GM19372 (cell line): ENCODE data around the gene GXYLT1.
"Not testable (repeated sequence)": the region's sequence is repeated elsewhere in the genome, so short reads cannot be mapped to it uniquely, and the experiment has no call there.

Experiments used
- ATAC-seq: cut with Tn5 transposase; IDR thresholded peaks from one replicate; pipeline ENCODE4 v1.9.1; 2021; ENCODE audit warnings: mild to moderate bottlenecking, low read depth, moderate library complexity; ENCODE audit not compliant: unreplicated experiment

Gene GXYLT1, protein sequence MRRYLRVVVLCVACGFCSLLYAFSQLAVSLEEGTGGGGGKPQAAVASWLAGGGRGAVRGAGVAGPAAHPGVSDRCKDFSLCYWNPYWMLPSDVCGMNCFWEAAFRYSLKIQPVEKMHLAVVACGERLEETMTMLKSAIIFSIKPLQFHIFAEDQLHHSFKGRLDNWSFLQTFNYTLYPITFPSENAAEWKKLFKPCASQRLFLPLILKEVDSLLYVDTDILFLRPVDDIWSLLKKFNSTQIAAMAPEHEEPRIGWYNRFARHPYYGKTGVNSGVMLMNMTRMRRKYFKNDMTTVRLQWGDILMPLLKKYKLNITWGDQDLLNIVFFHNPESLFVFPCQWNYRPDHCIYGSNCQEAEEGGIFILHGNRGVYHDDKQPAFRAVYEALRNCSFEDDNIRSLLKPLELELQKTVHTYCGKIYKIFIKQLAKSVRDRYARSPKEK

DNA sequence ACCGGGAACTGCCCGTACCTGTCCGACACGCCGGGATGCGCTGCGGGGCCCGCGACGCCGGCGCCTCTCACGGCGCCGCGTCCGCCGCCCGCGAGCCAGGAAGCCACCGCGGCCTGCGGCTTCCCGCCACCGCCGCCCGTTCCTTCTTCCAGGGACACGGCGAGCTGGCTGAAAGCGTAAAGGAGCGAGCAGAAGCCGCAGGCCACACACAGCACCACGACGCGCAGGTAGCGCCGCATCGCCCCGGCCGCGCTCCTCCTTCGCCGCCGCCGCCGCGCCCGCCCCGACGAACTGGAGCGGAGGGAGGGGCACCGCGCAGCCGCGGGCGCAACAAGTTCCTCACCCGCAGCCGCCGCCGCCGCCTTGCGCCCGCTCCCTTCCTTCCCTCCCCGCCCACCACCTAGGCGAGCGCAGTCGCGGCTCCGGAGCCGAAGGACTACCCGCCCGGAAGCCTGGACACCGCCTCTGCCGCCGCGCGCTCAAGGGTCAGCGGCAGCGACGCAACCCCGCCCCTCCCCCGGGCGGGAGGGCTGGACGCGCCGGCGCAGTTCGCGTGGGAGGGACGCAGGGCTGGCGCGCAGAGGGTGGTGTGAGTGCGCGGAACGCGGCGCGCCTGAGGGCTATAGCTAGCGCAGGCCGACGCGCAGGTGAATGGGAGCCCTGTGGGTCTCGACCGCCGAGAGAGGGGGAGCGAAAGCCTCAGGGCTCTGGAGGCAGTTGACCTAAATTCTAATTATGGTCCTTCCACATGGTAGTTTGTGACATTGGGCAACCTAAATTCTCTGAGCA is at the start of gene GXYLT1:
Gene GXYLT1 (minus strand): TSS at position 467 of the 789 bp plus-strand sequence. CDS start 228 bp downstream, at position 239.
- ATAC-seq, result peak; percentile 89

DNA sequence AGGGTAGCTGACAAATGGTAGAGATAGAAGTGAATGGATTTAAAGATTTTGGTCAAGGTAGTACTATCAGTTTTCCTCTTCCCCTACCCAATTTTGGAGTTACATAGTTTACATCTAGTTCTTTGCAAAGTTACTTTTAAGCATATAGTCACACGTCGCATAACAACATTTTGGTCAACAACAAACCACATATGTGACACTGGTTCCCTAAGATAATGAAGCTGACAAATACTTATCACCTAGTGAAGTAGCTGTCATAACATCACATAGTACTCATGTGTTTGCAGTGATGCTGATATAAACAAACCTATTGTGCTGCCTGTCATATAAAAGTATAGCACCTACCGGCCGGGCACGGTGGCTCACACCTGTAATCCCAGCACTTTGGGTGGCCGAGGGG is 48.0 kb upstream of the GXYLT1 start:
- ATAC-seq, result no peak

DNA sequence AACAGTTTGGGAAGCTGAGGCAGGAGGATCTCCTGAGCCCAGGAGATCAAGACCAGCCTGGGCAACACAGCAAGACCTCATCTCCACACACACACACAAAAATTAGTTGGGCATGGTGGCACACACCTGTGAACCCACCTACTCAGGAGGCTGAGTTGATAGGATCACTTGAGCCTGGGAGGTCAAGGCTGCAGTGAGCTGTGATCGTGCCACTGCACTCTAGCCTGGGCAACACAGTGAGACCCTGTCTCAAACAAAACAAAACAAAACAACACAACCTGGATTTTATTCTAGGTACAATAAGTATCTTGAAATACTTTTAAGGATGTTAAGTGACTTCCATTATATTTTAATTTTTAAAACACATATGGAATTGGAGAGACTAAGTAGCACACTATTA is 47.6 kb upstream of the GXYLT1 start:
- no peak for ATAC-seq

DNA sequence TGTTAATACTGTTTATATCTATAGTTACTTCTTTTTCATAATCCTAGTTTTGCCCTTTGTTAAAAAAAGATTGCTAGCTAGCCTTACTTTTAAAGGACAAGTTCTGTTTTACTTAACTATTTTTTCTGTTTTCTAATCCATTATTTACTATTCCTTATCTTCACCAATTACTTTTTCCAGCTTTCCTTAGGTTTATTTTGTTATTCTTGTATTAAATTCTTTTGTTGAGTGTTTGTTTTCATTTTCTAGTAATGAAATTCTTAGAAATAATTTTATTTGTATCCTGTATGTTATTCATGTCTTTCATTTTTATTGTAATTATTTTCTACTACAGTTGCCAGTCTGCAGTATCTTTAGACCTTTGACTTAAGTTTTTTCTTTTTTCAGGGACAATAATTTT is 45.7 kb upstream of the GXYLT1 start:
- ATAC-seq, result no peak

DNA sequence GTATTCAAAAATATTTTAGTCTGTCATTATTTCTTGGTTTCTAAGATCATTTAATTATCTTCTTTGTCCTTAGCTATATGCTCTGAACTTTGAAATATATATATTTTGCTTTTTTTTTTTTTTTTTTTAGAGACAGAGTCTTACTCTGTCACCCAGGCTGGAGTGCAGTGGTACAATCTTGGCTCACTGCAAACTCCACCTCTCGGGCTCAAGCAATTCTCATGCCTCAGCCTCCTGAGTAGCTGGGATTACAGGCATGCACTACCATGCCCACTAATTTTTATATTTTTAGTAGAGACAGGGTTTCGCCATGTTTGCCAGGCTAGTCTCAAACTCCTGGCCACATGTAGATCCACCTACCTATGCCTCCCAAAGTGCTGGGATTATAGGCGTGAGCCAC is 43.6 kb upstream of the GXYLT1 start:
- ATAC-seq, result not testable (repeated sequence)

DNA sequence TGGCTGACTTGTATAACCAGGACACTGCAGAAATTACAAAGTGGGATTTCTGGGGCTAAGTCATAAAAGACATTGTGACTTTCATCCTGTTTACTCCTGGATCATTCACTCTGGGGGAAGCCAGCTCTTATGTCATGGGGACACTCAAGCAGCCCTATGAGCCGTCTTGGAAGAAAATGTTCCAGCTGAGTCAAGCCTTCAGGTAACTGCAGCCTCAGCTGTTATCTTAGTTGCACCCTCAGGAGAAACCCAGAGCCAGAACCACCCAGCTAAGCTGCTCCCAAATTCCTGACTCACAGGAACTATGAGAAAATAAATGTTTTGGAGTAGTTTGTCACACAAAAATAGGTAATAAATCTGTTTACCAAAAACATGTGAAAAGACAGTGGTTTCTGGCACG is 43.1 kb upstream of the GXYLT1 start:
- no peak for ATAC-seq

DNA sequence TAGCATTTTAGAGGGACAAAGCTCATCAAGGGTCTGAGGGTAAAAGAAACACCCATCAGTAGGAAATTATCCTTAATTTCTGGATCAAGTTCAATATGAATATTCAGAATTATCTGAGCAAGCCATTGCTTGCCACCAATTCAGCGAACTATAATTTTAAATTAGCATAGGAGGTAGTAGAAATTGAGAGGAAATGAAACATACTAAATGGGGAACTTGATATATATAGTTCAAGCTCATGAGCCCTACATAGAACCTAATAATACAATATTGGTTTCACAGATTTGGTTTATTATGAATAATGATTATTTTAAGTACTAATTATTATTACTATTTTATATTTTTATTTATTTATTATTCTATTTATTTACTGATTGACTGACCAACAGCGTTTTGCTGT is 42.1 kb upstream of the GXYLT1 start:
- peak; percentile 69 for ATAC-seq

DNA sequence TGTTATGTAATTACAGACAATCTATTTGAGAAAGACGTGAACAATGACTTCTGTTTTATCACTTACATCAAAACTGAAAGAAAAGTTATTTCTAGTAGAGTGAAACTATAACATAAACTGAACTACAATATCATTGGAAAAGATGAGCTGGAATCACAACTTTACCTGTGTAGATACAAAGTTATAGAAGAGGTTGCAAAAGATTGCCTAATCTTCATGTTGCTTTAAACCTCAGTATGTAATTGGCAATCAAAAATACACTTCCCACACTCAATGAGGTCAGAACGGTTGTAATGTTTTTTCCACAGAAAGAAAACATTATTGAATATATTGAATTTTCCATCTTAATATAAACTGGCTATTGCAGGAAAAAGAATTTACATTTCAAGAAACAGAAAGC is 37.7 kb upstream of the GXYLT1 start:
- ATAC-seq, result no peak

DNA sequence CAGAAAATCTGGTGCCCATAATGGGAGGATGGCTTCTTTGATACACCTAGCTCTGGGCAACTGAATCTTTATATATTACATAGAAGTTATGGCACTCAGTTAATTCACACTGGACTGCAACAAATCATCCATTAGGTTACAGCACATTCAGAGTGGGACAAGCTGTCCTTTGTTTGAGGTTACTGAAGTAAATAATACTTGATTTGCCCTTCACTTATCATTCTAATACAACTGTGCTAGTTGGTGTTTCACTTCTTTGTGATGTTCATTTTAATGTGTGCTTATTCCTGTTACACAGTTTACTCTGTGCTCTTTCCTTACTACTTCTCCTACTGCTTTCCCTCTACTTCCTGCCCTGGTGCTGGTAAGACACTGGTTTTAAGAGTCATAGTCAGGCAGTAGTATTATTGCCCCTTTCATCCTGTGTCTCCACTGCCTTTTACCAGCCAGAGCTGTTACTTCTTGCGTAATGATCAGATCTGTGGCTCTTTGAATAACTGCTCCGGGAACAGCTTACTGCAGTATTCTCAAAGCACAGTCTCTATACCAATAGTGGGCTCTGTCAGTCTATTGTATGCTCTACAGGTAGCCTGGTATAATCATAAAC is 36.4 kb upstream of the GXYLT1 start:
- ATAC-seq, result no peak

DNA sequence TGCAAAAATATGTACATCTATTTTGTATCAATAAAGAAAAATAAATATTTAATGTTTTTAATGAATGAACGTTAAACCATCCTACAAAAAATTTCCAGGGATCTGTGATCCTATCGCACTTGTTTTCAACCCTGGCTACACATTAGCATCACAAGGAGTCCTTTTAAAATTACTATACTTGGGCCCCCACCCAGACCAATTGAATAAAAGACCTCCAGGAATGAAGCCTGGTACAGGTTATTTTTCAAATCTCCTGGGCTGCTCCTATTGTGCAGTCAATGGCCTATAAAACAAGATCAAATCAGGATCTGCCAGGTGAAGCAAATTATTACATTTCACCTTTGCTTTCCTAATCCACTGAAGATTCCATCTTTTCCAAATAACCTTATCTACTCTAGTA is 33.4 kb upstream of the GXYLT1 start:
- no peak for ATAC-seq

DNA sequence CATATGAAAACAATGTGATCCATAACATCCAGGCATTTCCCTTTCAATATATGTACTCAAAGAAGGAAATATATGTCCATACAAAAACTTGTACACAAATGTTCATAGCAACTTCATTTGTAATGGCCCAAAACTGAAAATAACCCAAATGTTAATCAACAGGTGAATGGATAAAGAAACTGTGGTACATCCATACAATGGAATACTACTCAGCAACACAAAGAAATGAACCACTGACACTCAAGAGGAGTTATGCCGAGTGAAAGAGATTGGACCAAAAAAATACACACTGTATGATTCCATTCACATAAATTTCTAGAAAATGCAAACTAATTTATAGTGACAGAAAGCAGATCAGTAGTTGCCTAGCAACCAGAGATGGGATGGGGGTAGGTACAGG is 30.3 kb upstream of the GXYLT1 start:
- no peak for ATAC-seq

DNA sequence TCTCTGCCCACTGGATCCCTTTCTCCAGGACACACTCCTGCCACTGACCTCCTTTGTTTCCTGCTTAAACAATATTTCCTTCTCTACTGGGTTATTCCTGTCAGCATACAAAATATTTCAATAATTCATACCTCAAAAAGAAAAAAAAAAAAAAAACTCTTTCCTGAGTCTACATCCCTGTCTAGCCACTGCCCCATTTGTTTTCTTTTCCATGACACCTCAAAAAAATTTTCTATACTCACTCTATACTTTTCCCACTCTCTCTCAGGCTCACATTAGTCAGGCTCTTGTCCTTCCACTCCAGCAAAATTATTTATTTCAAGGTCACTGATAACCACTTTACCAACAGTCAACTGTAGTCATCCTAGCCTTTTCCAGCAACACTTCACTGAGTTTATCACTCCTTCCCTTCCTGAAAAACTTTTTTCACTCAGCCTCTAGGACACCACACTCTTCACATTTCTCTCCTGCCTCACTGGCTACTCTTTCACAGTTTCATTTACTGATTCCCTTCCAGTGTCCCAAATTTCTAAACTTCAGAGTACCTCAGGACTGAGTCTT is 29.4 kb upstream of the GXYLT1 start:
- ATAC-seq, result no peak

DNA sequence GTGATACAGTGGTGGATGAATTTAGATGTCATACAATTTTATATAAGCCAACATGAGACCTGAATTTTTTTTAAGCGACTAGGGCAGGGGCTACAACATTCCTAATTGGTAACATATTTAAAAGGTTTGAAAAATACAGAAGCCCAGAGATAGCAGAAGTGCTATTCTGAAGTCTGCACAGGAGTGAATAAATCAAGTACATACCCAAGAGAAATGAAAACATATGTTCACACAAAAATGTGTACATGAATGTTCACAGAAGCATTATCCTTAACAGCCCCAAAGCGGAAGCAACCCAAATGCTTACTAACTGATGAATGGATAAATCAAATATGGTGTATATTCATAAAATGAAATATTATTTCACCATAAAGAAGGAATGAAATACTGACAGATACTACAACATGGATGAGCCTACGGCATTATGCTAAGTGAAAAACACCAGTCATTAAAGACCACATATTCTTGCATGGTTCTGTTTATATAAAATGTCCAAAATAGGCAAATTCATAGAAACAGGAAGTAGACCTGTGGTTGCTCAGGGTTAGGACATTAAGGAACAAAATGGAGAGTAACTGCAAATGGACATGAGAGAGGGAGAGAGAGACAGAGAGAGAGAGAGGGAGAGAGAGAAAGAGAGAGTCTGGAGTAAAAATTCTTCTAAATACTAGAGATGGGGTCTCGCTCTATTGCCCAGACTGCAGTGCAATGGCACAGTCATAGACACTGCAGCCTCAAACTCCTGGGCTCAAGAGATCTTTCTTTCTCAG is 28.0 kb upstream of the GXYLT1 start:
- no peak for ATAC-seq

DNA sequence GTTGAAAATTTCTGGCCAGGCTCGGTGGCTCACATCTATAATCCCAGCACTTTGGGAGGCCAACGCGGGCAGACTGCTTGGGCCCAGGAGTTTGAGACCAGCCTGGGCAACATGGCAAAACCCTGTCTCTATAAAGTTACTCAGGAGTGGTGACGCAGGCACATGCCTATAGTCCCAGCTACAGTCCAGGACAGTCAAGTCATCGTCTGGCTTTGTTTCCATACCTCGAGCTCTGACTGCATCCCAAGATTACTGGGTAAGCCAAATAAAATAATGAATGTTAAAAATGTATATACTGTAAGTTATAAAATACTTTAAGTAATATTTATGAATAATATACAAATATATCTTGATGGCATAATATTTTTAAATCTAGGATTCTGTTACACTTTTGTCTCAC is 23.0 kb upstream of the GXYLT1 start:
- no peak for ATAC-seq

DNA sequence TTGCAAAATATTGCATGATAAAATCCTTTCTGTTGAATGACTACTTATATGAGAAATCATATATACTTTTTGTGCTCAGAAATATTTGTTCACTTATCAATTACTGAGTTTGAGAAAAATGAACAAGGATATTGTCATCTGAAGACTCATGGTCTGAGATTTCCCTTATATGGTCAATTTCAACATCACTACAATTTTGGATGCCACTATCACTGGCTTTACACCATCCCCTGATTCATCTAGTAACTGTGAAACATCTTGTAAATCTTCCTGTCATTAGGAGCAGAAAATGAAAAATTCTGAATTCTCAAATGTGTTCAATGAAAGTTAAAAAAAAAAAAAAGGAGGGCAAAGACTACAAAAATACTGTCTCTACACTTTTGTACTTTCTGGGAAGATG is 21.8 kb upstream of the GXYLT1 start:
- ATAC-seq, result no peak

DNA sequence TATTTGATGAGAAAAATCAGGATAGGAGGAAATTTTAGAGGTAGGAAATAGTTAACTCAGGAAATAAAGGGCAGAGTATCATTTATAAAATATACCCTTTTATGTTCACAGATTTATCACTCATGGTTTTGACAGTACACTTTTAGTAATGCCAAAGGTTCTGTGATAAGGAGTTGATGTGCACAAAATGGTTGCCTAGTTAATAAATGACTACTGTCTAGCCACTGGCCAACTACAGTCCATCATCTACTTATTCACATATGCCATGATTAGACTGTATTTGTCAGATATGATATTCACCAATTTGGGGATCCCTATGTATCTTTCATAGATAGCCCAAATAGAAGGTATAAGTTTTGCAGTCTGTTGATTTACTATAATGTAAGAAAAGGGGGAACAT is 19.2 kb upstream of the GXYLT1 start:
- no peak for ATAC-seq

DNA sequence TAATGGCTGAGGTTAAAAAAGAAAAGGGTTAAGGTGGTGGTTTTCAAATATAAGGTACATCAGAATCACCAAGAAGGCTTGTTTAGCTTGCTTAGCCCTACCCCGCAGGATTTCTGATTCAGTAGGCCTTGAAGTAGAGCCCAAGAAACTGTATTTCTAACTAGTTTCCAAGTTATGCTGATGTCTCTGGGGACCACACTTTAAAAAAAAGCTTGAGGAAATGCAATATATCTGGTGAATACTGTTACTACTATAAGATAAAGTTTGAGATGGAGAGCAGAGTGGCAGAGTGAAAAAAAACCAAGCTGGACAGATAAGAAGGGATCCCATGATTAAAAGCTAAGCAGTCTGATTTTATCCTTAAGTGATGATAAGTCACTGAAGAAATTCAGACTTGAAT is 18.3 kb upstream of the GXYLT1 start:
- ATAC-seq, result no peak

DNA sequence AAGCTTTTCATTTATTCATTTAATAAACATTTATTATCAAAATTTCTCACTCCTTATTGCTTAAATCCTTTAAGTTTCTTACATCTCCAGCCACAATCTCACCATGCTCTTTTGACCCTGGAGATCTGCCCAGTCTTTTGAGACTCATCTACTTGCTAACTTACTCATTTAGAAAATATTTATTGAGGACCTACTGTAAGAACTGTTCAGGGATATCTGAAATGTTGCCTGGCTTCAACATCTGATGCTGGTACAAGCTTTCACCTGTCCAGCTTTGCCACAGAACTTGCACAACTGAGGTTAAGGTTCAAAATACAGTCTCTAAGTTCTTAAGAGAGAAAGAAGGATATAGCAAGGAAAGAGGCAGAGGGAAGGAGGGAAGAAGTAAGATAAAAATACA is 17.5 kb upstream of the GXYLT1 start:
- no peak for ATAC-seq

DNA sequence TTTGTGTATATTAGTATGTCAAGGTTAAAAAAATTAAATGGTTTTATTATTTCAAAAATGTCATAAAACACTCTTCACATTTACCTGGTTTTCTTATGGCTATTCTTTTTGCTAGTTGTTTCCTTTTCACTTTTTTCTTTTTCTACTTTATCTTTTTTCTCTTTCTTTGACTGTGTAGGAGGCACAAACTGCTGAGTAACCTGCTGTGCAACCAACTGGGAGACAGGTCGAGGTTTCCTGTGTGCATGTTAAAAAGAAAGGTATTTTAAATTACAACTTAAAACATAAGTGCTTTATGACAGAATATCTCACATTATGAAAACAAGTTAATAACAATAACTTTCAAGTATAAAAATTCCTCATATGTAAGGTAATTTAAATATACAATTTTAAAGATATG is 16.9 kb upstream of the GXYLT1 start:
- no peak for ATAC-seq

DNA sequence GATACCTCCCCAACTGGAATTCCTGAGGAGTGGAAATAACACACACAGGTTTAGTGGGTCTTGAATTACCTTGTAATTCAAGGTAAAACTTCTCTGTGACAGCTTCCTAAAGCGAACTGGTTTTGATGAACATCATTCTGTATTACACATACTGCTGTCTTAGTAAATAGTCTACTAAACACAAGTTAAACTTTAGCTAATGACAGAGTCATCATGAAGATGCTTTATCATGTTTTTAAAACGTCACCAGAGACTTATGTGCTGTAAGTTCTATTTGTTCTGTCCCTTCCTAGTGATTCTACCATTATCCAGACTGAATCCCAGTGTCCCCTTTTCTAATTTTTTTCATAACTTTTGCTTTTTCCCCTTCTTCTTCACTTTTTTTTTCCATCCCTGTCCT is 11.6 kb upstream of the GXYLT1 start:
- ATAC-seq, result no peak
